CD14-positive monocyte (primary cell): ENCODE data around the gene RBPJL. TPM values are rescaled to one million over a fixed set of nuclear protein-coding genes. Genes with fewer than 3 reads are reported as not detected.
A peak's percentile ranks its signal among the peaks of the same experiment; 100 is the strongest.

Experiments used
- DNase-seq, 3 donors: peaks; one replicate each; pipeline ENCODE4 v3.0.0-alpha.2; 2011 to 2022
- H2AFZ ChIP-seq: 2 replicates; pipeline ENCODE4 v1.6.0; 2012; ENCODE audit warnings: mild to moderate bottlenecking, low read depth, low read length, inconsistent platforms; ENCODE audit not compliant: insufficient read depth, poor library complexity, severe bottlenecking
- H3K27ac ChIP-seq, 2 donors: 1 replicate in 1 of 2; 2 replicates in 1 of 2; pipeline ENCODE4 v1.5.1; 2012 to 2013; ENCODE audit warnings: low read length in 2 of 2, control low read depth in 1 of 2, inconsistent platforms in 1 of 2, low read depth in 1 of 2, mild to moderate bottlenecking in 1 of 2
- H3K27me3 ChIP-seq, 2 donors: one replicate each; pipeline versions ENCODE4 v1.6.0 to v1.6.1; 2011 to 2013; ENCODE audit warnings: low read length in 2 of 2; ENCODE audit not compliant: control insufficient read depth in 2 of 2, insufficient read depth in 2 of 2
- H3K36me3 ChIP-seq, 2 donors: replicated peaks in 1 of 2; 1 replicate in 1 of 2; 2 replicates in 1 of 2; pipeline versions ENCODE4 v1.5.1 to v1.6.1; 2012 to 2013; ENCODE audit warnings: low read length in 2 of 2, control low read depth in 1 of 2, inconsistent platforms in 1 of 2, mild to moderate bottlenecking in 1 of 2; ENCODE audit not compliant: insufficient read depth in 2 of 2, control insufficient read depth in 1 of 2
- H3K4me1 ChIP-seq, 2 donors: 1 replicate in 1 of 2; 2 replicates in 1 of 2; pipeline versions ENCODE4 v1.5.1 to v1.6.1; 2012 to 2013; ENCODE audit warnings: low read length in 2 of 2, control low read depth in 1 of 2, inconsistent platforms in 1 of 2, mild to moderate bottlenecking in 1 of 2, moderate library complexity in 1 of 2; ENCODE audit not compliant: insufficient read depth in 2 of 2, control insufficient read depth in 1 of 2
- H3K4me2 ChIP-seq: replicated peaks from 2 replicates; pipeline ENCODE3; 2012; ENCODE audit warnings: low read length, moderate library complexity, mild to moderate bottlenecking; ENCODE audit not compliant: poor library complexity, severe bottlenecking; ENCODE audit errors: extremely low read depth
- H3K4me3 ChIP-seq, 3 experiments: fragments of 200-600 bp in 1 of 3; sonication (generic) in 1 of 3; replicated peaks in 1 of 3; 1 replicate in 2 of 3; 2 replicates in 1 of 3; pipeline ENCODE4 v1.5.1; 2011 to 2013; ENCODE audit warnings: low read length in 3 of 3, mild to moderate bottlenecking in 3 of 3, control low read depth in 2 of 3, low read depth in 2 of 3, inconsistent platforms in 1 of 3, moderate library complexity in 1 of 3
- H3K79me2 ChIP-seq: 2 replicates; pipeline ENCODE4 v1.6.0; 2012; ENCODE audit warnings: mild to moderate bottlenecking, control low read depth, inconsistent platforms, low read length, moderate library complexity; ENCODE audit not compliant: insufficient read depth
- H3K9ac ChIP-seq: 2 replicates; pipeline ENCODE4 v1.6.0; 2017; ENCODE audit warnings: low read length, mild to moderate bottlenecking; ENCODE audit not compliant: insufficient read depth, poor library complexity, severe bottlenecking
- H3K9me3 ChIP-seq, 2 donors: replicated peaks in 1 of 2; 1 replicate in 1 of 2; 2 replicates in 1 of 2; pipeline versions ENCODE4 v1.5.1 to v1.6.1; 2012 to 2013; ENCODE audit warnings: low read length in 2 of 2, control low read depth in 1 of 2; ENCODE audit not compliant: control insufficient read depth in 1 of 2, insufficient read depth in 1 of 2
- H4K20me1 ChIP-seq: 2 replicates; pipeline ENCODE4 v1.6.0; 2012; ENCODE audit warnings: mild to moderate bottlenecking, low read length, control low read depth, moderate library complexity; ENCODE audit not compliant: insufficient read depth
- H3K27ac Mint-ChIP-seq, 7 donors: one replicate each; pipeline ENCODE4 v1.8.0; 2020; ENCODE audit warnings: mild to moderate bottlenecking in 7 of 7, mixed read lengths in 7 of 7, moderate library complexity in 6 of 7, inconsistent platforms in 2 of 7
- H3K27me3 Mint-ChIP-seq, 3 donors: one replicate each; pipeline ENCODE4 v1.8.0; 2021 to 2022; ENCODE audit warnings: low read depth in 3 of 3, mild to moderate bottlenecking in 3 of 3, mixed read lengths in 3 of 3, moderate library complexity in 3 of 3, inconsistent platforms in 1 of 3
- H3K36me3 Mint-ChIP-seq, 2 donors: one replicate each; pipeline ENCODE4 v1.8.0; 2020; ENCODE audit warnings: mixed read lengths in 2 of 2, inconsistent platforms in 1 of 2, mild to moderate bottlenecking in 1 of 2
- H3K4me1 Mint-ChIP-seq: one replicate; pipeline ENCODE4 v1.8.0; 2020; ENCODE audit warnings: mild to moderate bottlenecking, mixed read lengths
- H3K4me3 Mint-ChIP-seq, 2 donors: one replicate each; pipeline ENCODE4 v1.8.0; 2020; ENCODE audit warnings: mild to moderate bottlenecking in 2 of 2, mixed read lengths in 2 of 2, moderate library complexity in 1 of 2
- H3K9me3 Mint-ChIP-seq, 7 donors: one replicate each; pipeline ENCODE4 v1.8.0; 2020 to 2022; ENCODE audit warnings: mixed read lengths in 7 of 7, mild to moderate bottlenecking in 6 of 7, moderate library complexity in 6 of 7, inconsistent platforms in 2 of 7
- CTCF ChIP-seq: fragments of 200-600 bp; IDR thresholded peaks from one replicate; pipeline ENCODE4 v1.8.0; 2022; ENCODE audit warnings: antibody characterized with exemption, mild to moderate bottlenecking
- WGBS: methylation state at CpG from one replicate; pipeline ENCODE4 v1.1.5; 2013; ENCODE audit warnings: missing lambda C conversion rate; ENCODE audit not compliant: insufficient coverage; 5-methylcytosine and 5-hydroxymethylcytosine counted together
- intact Hi-C, 2 donors: fragments of 100-400 bp; cut with micrococcal nuclease; formaldehyde crosslinking; loops; one replicate each; pipeline versions ENCODE4 v1.15.0 to v1.15.1; 2023
- polyA plus RNA-seq, 3 donors: library from polyadenylated mRNA; depleted of rRNA in 1 of 3; unstranded in 2 of 3; stranded (reverse) in 1 of 3; fragments of 300-500 nt in 2 of 3; fragments of >200 nt in 1 of 3; fragmentation: Illumina TruSeq in 2 of 3; gene quantifications; 1 replicate in 2 of 3; 2 replicates in 1 of 3; pipeline ENCODE4 v1.2.3, GENCODE V29; 2012 to 2021

Gene RBPJL
- polyA plus RNA-seq, 3 donors: not detected

DNA sequence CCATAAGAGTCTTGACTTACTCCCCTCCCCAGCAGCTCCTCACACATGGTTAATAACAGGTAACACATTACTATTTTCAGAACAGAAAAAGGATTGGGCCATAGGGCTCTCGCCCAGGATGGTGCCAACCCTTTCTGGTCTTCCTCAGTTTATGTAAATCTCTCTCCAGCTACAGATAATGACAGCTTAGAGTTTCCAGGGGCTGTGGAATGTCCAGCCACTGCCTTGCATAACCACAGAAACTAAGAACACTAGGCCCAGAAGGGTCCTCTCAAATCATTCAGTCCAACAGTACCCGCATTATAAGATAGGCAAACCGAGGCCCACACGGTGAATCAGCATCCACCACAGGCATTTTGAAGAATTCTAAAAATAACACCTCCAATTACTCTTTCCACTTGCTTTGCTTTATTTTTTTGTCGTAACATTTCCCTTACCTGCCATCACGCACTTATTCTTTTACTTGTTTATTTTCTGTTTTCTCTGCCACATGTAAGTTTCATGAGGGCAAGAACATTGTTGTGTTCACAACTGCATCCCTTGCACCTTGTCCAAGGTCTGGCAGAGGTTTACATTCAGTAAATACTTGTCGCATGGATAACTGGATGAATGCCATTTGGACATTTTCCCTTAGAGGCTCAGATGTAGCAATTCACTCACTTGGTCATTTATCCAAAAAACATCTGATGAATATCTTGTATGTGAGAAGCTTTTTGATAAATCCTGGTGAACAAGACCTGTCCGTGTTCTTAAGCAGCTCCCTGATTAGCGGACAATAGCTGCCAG lies 48.0 kb downstream of the RBPJL start:
- DNase-seq: no peak
- Histone ChIP-seq H3K9ac (no peak overlapping the region), H4K20me1 (no peaks in the 10 kb centered on the region), H3K4me2 (no peak overlapping the region), H3K27ac (no peak overlapping the region), H3K4me1 (peaks cover 16 to 22% of the 10 kb centered on the region in 2 donors), H3K79me2 (no peaks in the 10 kb centered on the region), H3K27me3 (no peaks in the 10 kb centered on the region), H3K9me3 (no peaks in the 10 kb centered on the region), H3K36me3 (no peaks in the 10 kb centered on the region), H2AFZ (no peak overlapping the region), H3K4me3 (no peak overlapping the region)
- no peaks in the 10 kb centered on the region for H3K9me3 Mint-ChIP-seq
- WGBS: 100% methylated on average over 6 of the region's 9 CpGs
- H3K36me3 Mint-ChIP-seq: no peaks in the 10 kb centered on the region
- H3K27me3 Mint-ChIP-seq: peaks cover 2% of the 10 kb centered on the region in 3 donors
- intact Hi-C loops: no loop called here
- no peak for TF ChIP-seq CTCF
- H3K27ac Mint-ChIP-seq: no peak overlapping the region
- H3K4me1 Mint-ChIP-seq: peaks cover 25% of the 10 kb centered on the region
- H3K4me3 Mint-ChIP-seq: no peak overlapping the region

DNA sequence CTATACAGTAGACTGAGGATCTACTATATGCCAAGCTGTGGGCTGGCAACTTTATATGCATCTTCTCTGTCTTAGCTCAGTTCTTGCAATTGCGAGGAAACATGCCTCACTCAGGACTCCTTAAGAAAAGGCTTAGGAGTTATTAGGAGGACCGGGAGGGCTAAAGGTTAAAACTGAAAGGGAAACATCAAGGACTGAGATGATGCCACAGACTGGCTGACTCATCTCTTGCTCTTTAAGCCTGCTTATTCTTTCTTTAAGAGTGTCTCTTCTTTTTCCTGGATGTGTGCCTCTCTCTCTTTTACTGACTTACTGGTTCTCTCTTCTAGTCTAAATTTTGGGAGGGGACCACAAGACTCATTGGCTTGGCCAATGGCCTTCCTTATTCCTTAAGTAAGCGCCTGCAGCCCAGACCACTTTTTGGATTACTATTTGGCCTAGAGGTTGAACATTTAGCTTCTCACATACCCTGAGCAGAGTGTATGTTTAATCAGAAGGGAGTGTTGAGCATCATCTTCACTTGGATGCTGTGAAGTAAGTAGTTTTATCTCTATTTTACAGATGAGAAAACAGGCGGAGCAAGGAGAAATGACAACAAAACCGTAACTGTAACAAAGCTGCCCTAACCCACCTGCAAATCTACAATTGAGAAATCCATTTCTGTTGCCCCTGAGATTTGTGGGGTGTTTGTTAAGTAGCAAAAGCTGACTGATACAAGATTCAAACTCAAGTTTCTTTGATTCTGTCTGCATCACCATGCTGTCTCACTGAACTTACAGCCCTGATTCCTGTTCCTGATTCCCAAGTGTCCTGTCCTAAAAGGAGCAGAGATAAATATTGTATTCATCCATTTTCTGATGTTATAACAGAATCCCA lies 48.8 kb downstream of the RBPJL start:
- no peaks in the 10 kb centered on the region for H3K36me3 ChIP-seq

More for the DNA sequence above, 48.8 kb downstream of the RBPJL start:
- H3K27me3 ChIP-seq: no peaks in the 10 kb centered on the region
- no peak overlapping the region for H3K4me2 ChIP-seq
- no peak for TF ChIP-seq CTCF
- no peak overlapping the region for H2AFZ ChIP-seq
- H4K20me1 ChIP-seq: no peaks in the 10 kb centered on the region
- no peak overlapping the region for H3K4me3 Mint-ChIP-seq
- no CpG with 5 or more reads among the region's 5 CpGs for WGBS
- peaks cover 16 to 27% of the 10 kb centered on the region in 2 donors for H3K4me1 ChIP-seq
- H3K4me1 Mint-ChIP-seq: peaks cover 25% of the 10 kb centered on the region
- H3K9me3 ChIP-seq: no peaks in the 10 kb centered on the region
- DNase-seq: peak in 1 of 3 donors; percentile 30
- H3K4me3 ChIP-seq: no peak overlapping the region
- intact Hi-C loops: no loop called here
- peak overlapping the region in 1 of 7 donors; percentile 58 for H3K27ac Mint-ChIP-seq
- no peaks in the 10 kb centered on the region for H3K79me2 ChIP-seq
- no peak overlapping the region for H3K27ac ChIP-seq
- H3K9me3 Mint-ChIP-seq: no peaks in the 10 kb centered on the region
- H3K9ac ChIP-seq: no peak overlapping the region
- peaks cover 0 to 2% (median 2%) of the 10 kb centered on the region in 3 donors for H3K27me3 Mint-ChIP-seq
- no peaks in the 10 kb centered on the region for H3K36me3 Mint-ChIP-seq
